Medulla oblongata (tissue), 1 donor: ENCODE results near the gene FARP2.
"Not testable (repeated sequence)": the region's sequence is repeated elsewhere in the genome, so short reads cannot be mapped to it uniquely, and the experiment has no call there.

Source experiments
- DNase-seq: peaks from one replicate; pipeline ENCODE4 v3.0.0-alpha.2; 2015; ENCODE audit errors: extremely low spot score

FARP2 gene

DNA sequence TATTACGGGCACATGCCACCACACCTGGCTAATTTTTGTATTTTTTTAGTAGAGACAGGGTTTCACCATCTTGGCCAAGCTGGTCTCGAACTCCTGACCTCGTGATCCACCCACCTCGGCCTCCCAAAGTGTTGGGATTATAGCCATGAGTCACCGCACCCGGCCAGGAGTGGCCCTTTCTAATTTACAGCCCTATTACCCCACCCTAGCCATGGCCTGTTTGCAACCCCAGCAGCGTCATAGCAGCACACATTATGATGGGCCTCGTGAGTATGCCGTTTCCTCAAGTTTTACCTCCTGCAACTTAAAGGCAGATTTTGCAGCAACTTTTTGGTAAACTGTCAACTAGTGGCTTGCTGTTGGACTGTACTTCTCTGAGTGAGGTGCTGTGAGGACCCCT is 97.8 kb downstream of the FARP2 start:
- not testable (repeated sequence) for DNase-seq

- DNase-seq, result no peak
Observed at GRCh38 chr2:241454837-241455485, 98.9 kb downstream of the FARP2 start.

DNA sequence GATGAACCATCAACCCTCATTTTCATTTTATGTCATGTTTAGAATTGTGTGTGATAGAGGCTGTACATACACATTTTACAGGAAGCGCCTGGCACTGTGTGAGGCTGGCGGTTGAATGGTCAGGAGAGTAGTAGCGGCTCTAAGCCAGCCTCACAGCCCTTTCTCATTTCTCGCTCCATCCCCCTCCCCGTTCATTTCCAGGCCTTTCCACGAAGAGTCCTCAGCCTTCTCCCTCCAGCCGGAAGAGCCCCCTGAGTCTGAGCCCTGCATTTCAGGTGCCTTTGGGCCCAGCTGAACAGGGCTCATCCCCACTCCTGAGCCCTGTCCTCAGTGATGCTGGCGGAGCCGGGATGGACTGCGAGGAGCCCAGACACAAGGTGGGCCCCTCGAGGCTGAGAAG is 100.5 kb downstream of the FARP2 start:
- DNase-seq, result no peak

DNA sequence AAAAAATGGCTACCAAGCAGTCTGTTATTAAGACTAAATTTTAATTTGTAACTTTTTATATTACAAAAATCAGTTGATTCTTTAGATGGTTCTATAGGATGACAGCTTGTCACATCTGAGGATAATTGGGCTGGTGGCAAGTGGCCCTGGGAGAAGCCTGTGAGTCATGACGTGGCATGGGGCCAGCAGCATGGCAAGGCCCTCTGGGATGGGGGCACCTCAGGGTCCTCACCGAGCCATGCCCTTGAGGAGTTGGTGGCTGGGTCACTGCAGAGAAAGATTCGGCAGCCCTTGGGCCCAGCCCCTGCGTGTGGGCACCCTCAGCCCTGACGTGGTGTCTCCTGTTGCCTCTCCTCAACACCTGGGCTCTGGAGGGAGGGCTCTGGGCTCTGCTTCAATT is 102.6 kb downstream of the FARP2 start:
- DNase-seq, result no peak

- no peak for DNase-seq
Observed at GRCh38 chr2:241459520-241459919, 103.4 kb downstream of the FARP2 start.

GRCh38 chr2:241460631-241461030 is 104.5 kb downstream of the FARP2 start:
- no peak for DNase-seq

- no peak for DNase-seq
Observed at GRCh38 chr2:241461693-241462677, 105.9 kb downstream of the FARP2 start.

DNA sequence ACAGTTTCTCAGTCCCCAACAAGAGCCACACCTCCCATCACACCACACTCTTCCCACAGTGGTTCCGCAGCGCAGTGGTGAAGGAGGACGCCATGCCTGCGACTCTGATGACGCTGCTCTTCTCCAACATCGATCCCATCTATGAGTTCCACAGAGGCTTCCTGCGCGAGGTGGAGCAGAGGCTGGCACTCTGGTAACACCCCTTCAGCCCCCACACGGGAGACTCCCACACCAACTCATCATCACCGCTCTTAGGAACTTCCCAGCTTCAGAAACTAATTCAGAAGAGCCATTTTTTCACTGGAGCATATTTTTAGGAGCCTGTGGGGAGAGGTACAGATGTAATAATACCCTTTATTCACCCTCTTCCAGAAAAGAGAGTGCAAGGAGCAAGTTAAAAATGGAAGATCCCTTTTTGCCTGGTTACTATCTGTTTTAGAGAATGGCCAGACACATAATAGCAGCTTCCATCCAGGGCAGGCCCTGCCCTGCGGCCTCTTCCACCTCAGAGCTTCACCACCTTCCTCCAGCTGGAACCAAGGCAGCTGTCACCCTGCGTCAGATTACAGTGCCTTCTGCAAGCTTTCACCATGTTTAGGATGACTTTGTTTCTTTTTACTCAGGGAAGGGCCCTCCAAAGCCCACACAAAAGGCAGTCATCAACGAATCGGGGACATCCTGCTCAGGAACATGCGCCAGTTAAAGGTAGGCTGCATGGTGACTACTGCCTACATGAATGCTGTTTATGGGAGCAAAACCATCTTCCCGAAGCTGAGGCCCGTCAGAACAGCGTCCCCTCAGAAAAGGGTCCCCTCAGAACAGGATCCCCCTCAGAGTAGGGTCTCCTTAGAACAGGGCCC is 107.4 kb downstream of the FARP2 start:
- DNase-seq, result no peak

- DNase-seq, result no peak
Observed at GRCh38 chr2:241465543-241465942, 109.5 kb downstream of the FARP2 start.

DNA sequence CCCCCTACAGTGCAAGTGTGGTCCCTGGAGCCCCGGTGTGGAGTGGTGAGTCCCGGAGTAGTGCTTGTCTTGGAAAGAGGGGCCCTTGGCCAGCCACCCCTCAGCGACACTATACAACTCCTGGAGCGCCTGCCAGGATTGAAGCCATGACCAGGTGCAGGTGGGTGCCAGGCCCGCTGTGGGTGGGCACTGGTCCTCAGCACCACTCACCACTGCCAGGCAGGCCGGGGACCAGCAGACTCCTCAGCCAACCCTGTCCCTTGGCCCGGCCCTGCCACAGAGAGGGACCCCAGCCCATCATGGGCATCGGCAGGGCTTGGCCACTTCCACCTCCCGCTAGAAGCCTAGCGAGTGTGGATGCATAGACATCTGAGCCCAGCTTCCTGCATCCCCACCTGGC is 110.1 kb downstream of the FARP2 start:
- DNase-seq, result no peak

DNA sequence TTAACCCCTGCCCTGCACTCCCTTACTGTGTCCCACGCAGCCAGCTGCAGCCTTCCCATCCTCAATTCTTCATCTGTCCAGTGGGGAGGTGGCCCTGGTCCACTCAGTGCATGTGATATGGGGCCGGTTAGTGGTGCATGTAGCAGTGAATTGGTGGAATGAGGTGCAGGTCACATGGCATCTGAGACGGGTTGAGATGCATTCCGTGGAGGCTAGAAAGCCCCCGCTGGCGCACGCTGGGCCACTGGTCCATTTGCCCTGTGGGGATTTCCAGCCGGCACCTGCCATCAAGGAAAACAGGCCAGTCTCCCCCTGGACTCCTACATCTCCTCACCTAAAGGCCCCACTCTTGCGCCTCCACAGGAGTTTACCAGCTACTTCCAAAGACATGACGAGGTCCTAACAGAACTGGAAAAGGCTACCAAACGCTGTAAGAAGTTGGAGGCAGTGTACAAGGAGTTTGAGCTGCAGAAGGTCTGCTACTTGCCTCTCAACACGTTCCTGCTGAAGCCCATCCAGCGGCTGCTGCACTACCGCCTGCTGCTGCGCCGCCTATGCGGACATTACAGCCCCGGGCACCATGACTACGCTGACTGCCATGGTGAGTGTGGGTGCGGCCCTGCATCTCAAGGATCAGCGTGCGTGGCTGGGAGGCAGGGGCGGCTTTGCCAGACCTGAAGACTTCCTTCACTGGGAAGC is 111.8 kb downstream of the FARP2 start:
- DNase-seq, result no peak

- no peak for DNase-seq
Observed at GRCh38 chr2:241468476-241468781, 112.3 kb downstream of the FARP2 start.

- DNase-seq, result no peak
Observed at GRCh38 chr2:241469746-241470145, 113.7 kb downstream of the FARP2 start.

DNA sequence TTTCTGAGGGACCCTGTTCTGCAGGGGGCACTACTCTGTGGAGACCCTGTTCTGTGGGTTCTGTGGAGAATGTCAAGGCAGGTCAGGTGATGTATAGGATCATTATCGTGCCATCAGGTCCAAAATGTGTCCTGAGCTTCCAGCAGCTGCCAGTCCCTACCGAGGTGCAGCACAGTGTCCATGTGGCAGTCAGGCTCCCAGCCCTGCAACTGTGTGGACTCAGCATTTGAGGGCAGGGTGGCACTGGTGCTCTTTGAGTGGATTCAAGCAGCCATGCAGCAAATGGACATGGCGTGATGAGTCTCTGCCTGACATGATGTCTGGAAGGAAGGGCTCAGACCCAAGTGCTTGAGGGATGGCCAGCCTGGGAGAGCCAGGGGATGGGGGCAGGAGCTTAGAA is 117.3 kb downstream of the FARP2 start:
- no peak for DNase-seq

DNA sequence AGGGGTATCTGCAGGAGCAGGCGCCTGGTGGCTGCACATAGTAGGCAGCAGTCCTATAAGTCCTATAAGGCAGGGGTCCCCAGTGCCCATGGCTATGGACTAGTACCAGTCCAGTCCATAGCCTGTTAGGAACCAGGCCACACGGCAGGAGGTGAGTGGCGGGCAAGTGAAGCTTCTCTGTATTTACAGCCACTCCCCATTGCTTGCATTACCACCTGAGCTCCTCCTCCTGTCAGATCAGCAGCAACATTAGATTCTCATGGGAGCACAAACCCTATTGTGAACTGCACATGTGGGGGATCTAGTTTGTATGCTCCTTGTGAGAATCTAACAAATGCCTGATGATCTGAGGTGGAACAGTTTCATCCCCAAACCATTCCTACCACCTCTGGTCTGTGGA is 119.2 kb downstream of the FARP2 start:
- no peak for DNase-seq

DNA sequence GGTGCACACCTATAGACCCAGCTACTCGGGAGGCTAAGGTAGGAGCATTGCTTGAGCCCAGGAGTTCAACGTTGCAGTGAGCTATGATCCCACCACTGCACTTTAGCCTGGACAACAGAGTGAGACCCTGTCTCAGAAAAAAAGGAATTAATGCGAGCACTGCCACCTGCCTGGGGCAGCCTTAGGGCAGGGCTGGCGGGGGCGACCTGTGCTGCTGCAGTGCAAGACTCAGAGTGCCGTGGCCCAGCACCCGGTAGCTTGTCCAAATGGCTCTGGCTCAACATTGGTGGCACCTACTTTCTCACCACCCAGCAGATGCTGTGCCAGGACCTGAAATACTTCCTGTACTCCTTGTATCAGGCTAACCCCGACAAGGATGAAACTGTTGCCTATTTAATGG is 122.1 kb downstream of the FARP2 start:
- no peak for DNase-seq

DNA sequence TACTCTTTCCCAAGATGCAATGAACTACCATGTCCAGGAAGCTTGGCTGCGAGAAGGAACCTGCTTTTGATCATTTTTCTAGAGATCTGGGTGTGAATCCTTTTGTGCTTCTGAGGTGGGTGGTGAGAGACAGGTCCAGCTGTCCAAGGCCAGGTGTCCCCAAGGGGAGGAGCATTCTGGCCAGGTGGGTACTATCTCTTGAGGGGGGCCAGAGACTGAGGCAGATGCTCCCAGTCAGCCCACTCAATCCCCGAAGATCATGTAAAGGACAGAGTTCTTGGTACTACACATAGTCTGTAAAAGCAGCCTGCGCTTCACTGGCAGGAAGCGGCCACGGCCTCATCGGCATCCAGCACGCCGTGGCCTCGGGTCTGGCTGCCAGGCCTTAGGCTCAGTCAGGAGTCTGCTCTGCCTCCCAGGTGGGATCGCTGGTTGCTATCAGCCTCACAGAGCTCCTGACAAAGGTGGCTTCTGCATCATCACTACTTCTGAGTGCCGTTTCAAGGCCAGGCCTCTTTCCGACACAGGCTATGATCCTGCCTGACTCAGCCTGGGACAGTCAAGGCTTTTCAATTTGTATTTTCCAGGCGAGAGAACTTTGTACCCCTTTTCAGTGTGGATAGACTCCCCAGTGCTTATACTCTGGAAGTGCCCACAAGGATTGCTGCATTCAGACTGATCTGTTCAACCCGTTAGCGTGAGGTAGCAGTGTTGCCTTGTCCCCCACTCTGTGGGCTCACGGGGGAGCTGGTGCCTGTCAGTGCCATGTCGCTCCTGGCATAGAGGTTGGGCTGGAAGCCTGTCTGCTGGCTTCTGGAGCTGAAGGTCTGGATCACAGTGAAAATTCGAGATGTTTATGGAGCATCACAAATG is 123.2 kb downstream of the FARP2 start:
- no peak for DNase-seq

- DNase-seq, result no peak
Observed at GRCh38 chr2:241481687-241482086, 125.6 kb downstream of the FARP2 start.

GRCh38 chr2:241482126-241482955 is 126.3 kb downstream of the FARP2 start:
- DNase-seq, result no peak

DNA sequence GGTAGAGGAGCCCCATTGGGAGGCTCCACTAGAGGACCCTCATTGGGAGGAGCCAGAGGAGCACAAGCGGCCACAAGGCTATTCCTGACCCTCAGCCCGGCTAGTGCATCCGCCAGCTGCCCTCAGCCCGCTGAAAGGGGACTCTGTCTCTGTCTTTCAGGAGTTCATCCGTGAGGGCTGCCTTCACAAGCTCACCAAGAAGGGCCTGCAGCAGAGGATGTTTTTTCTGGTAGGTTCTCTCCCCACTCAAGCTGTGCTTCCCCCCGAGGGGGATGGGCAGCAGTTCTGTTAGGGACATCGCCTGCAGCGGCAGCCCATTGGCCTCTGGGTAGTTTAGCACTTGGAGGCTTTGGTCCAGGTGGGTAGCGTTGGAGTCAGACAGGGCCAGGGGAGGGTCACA is 127.2 kb downstream of the FARP2 start:
- no peak for DNase-seq
